Gastrocnemius medialis (tissue), 4 donors: ENCODE results near the gene TRPC5OS. TPM values are rescaled to one million over a fixed set of nuclear protein-coding genes. Genes with fewer than 3 reads are reported as not detected.

Experiments used
- ATAC-seq, 2 donors: fragments of 150-250 bp; one replicate each; pipeline ENCODE4 v1.9.1; 2016
- DNase-seq, 2 donors: peaks; one replicate each; pipeline ENCODE4 v3.0.0-alpha.2; 2019
- H3K27ac ChIP-seq, 4 donors: fragments of 200-600 bp; sonication (generic); 1 replicate in 1 of 4; 2 replicates in 3 of 4; pipeline ENCODE4 v1.5.1; 2016 to 2018; ENCODE audit warnings: mild to moderate bottlenecking in 2 of 4, moderate library complexity in 1 of 4
- H3K27me3 ChIP-seq, 3 donors: fragments of 200-600 bp; sonication (generic) in 2 of 3; 1 replicate in 1 of 3; 2 replicates in 2 of 3; pipeline versions ENCODE4 v1.5.1 to v1.6.0; 2016 to 2019; ENCODE audit warnings: mild to moderate bottlenecking in 1 of 3, moderate library complexity in 1 of 3
- H3K36me3 ChIP-seq, 2 donors: fragments of 200-600 bp; sonication (generic) in 1 of 2; one replicate each; pipeline ENCODE4 v1.5.1; 2017 to 2018
- H3K4me1 ChIP-seq, 2 donors: fragments of 200-600 bp; sonication (generic) in 1 of 2; one replicate each; pipeline ENCODE4 v1.5.1; 2016 to 2017; ENCODE audit warnings: mild to moderate bottlenecking in 2 of 2
- H3K4me3 ChIP-seq, 4 donors: fragments of 200-600 bp; sonication (generic) in 3 of 4; 1 replicate in 1 of 4; 2 replicates in 3 of 4; pipeline ENCODE4 v1.5.1; 2016 to 2019; ENCODE audit warnings: mild to moderate bottlenecking in 2 of 4
- H3K9me3 ChIP-seq, 3 donors: fragments of 200-600 bp; sonication (generic) in 2 of 3; 1 replicate in 1 of 3; 2 replicates in 2 of 3; pipeline ENCODE4 v1.5.1; 2016 to 2019
- POLR2A ChIP-seq, 2 donors: fragments of 450-650 bp; IDR thresholded peaks; one replicate each; pipeline ENCODE4 v1.6.1; 2017; ENCODE audit warnings: antibody characterized with exemption in 2 of 2, mild to moderate bottlenecking in 2 of 2, moderate library complexity in 2 of 2
- in situ Hi-C, 4 donors: fragments of 200-750 bp; cut with MboI; loops; one replicate each; pipeline versions ENCODE4 v1.15.0 to v1.8.0; 2017; ENCODE audit warnings: low sequenced_read_pairs in 4 of 4
- intact Hi-C: fragments of 100-400 bp; cut with DNase I; formaldehyde crosslinking; loops from one replicate; pipeline ENCODE4 v1.15.1; 2023; ENCODE audit warnings: low total_unique reads
- total RNA-seq, 4 donors: library from RNA; depleted of rRNA; stranded (reverse); fragments of >200 nt; gene quantifications; one replicate each; pipeline versions ENCODE4 v1.1.0 to v1.2.3, GENCODE V29; 2016
- TF ChIP-seq, protein P1 (sequence below), 5 experiments: fragments of 450-650 bp in 3 of 5; fragments of 200-600 bp in 2 of 5; sonication (generic) in 2 of 5; IDR thresholded peaks in 4 of 5; conservative IDR thresholded peaks in 1 of 5; 1 replicate in 4 of 5; 2 replicates in 1 of 5; pipeline ENCODE4 v1.5.1; 2016 to 2019; ENCODE audit warnings: antibody characterized with exemption in 5 of 5, mild to moderate bottlenecking in 3 of 5, moderate library complexity in 3 of 5

The TRPC5OS gene
- total RNA-seq, 4 donors from 2014 or later, result not detected

- DNase-seq, result no peak
- no peaks in the 10 kb centered on the region for H3K9me3 ChIP-seq
- no peaks in the 10 kb centered on the region for H3K36me3 ChIP-seq
- no peak overlapping the region for H3K4me3 ChIP-seq
- in situ Hi-C loops, result loop anchor here (10.0 to 25.0 kb wide), 2 partner anchors 768 to 775 kb away; no protein-coding TSS in a partner anchor
- H3K27me3 ChIP-seq, result peaks cover 0 to 3% (median 0%) of the 10 kb centered on the region in 3 donors
- H3K27ac ChIP-seq, result no peak overlapping the region
- intact Hi-C loops, result loop anchor here (2.0 kb wide), 1 partner anchor 775 kb away; no protein-coding TSS in a partner anchor
- no peak for TF ChIP-seq POLR2A (IDR thresholded peaks at IDR 0.05)
- TF ChIP-seq, protein P1, sequence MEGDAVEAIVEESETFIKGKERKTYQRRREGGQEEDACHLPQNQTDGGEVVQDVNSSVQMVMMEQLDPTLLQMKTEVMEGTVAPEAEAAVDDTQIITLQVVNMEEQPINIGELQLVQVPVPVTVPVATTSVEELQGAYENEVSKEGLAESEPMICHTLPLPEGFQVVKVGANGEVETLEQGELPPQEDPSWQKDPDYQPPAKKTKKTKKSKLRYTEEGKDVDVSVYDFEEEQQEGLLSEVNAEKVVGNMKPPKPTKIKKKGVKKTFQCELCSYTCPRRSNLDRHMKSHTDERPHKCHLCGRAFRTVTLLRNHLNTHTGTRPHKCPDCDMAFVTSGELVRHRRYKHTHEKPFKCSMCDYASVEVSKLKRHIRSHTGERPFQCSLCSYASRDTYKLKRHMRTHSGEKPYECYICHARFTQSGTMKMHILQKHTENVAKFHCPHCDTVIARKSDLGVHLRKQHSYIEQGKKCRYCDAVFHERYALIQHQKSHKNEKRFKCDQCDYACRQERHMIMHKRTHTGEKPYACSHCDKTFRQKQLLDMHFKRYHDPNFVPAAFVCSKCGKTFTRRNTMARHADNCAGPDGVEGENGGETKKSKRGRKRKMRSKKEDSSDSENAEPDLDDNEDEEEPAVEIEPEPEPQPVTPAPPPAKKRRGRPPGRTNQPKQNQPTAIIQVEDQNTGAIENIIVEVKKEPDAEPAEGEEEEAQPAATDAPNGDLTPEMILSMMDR (IDR thresholded peaks at IDR 0.05 in 4 of 5, conservative IDR thresholded peaks at IDR 0.05 in 1 of 5), result peak; percentile 25 to 64 (median 49)
- no peaks in the 10 kb centered on the region for H3K4me1 ChIP-seq
- ATAC-seq, result peak; percentile 66 to 68
Measured at GRCh38 chrX:111869639-111870034, 6.3 kb upstream of the TRPC5OS start.

DNA sequence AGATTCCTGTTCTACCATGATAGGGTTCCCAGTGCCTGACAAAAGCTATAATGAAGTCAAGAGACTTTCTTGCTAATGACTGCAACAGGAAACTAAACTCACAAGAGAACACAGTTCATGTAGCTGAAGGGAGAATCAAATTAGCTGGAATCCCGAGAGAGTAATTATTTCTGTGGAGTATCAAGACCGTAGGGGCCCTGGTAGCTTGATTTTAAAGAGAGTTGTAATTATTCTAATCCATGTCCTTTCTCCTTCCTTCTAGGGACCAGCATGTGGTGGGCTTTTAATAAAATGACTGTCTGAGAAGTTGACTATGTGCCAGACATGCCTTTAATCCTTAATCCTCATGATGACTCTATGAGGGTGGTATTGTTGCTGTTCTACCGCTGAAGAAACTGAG lies 1.7 kb upstream of the TRPC5OS start:
- H3K9me3 ChIP-seq, result no peaks in the 10 kb centered on the region
- ATAC-seq (no peak), DNase-seq (no peak)
- TF ChIP-seq, protein P1 (IDR thresholded peaks at IDR 0.05 in 4 of 5, conservative IDR thresholded peaks at IDR 0.05 in 1 of 5), result no peak
- no peak for TF ChIP-seq POLR2A (IDR thresholded peaks at IDR 0.05)
- intact Hi-C loops (no loop called here), in situ Hi-C loops (loop anchor here in 3 of 4 donors (25.0 kb wide), 1 partner anchor 763 kb away; no protein-coding TSS in a partner anchor)
- H3K36me3 ChIP-seq, result no peaks in the 10 kb centered on the region
- no peak overlapping the region for H3K27ac ChIP-seq
- H3K4me3 ChIP-seq, result no peak overlapping the region
- peaks cover 0 to 3% (median 0%) of the 10 kb centered on the region in 3 donors for H3K27me3 ChIP-seq
- H3K4me1 ChIP-seq, result no peaks in the 10 kb centered on the region

GRCh38 chrX:111876646-111877045 lies 665 bp downstream of the TRPC5OS start:
- no peak overlapping the region for H3K27ac ChIP-seq
- intact Hi-C loops, result no loop called here
- no peaks in the 10 kb centered on the region for H3K4me1 ChIP-seq
- no peak for ATAC-seq
- H3K9me3 ChIP-seq, result no peaks in the 10 kb centered on the region
- no peak for TF ChIP-seq POLR2A (IDR thresholded peaks at IDR 0.05)
- TF ChIP-seq, protein P1 (IDR thresholded peaks at IDR 0.05 in 4 of 5, conservative IDR thresholded peaks at IDR 0.05 in 1 of 5), result no peak
- no peak overlapping the region for H3K4me3 ChIP-seq
- no peak for DNase-seq
- peaks cover 0 to 3% (median 0%) of the 10 kb centered on the region in 3 donors for H3K27me3 ChIP-seq
- H3K36me3 ChIP-seq, result no peaks in the 10 kb centered on the region
- in situ Hi-C loops, result no loop called here

DNA sequence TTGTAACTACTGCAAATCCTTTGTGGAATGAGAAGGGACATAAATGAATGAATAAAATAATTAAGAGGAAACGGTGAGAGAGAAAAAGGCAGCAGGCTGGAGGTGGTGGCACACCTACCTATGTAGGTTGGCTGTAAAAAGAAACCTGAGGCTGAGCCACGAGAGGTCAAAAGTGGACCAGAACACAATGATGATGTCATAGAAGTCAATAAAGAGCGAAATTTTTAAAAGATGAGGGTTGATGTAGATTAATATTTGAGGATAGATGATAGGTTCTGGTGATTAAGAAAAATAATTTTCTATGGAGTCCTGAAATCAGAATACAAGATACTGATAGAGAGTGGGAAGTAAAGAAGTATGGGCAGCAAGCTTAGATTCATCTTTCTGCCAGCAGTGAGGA lies 1.7 kb downstream of the TRPC5OS start:
- ATAC-seq (no peak), DNase-seq (no peak)
- H3K36me3 ChIP-seq, result no peaks in the 10 kb centered on the region
- TF ChIP-seq, protein P1 (IDR thresholded peaks at IDR 0.05 in 4 of 5, conservative IDR thresholded peaks at IDR 0.05 in 1 of 5), result no peak
- no peak for TF ChIP-seq POLR2A (IDR thresholded peaks at IDR 0.05)
- peaks cover 0 to 3% (median 0%) of the 10 kb centered on the region in 3 donors for H3K27me3 ChIP-seq
- H3K4me3 ChIP-seq, result no peak overlapping the region
- no peak overlapping the region for H3K27ac ChIP-seq
- intact Hi-C loops (no loop called here), in situ Hi-C loops (no loop called here)
- H3K4me1 ChIP-seq, result no peaks in the 10 kb centered on the region
- no peaks in the 10 kb centered on the region for H3K9me3 ChIP-seq

DNA sequence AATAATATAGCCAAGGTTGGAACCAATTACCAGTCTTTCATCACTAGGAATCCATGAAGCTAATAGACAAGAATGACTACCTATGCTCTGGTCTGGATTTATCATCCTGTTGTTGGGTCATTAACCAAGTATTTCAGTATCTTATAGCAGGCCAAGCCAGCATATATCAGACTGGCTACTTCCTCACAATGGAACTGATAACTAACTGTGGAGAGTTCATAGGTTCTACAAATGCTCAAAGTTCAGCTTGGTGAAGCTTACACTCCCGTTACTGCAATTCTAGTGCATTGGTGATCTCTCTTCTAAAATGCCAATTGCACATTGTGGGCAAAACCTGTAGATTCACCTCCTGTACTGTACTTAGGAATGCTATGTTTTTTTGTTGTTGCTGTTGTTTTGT lies 4.8 kb downstream of the TRPC5OS start:
- DNase-seq (no peak), ATAC-seq (no peak)
- Histone ChIP-seq H3K27me3 (no peaks in the 10 kb centered on the region), H3K36me3 (no peaks in the 10 kb centered on the region), H3K4me3 (no peak overlapping the region), H3K9me3 (no peaks in the 10 kb centered on the region), H3K4me1 (no peaks in the 10 kb centered on the region), H3K27ac (no peak overlapping the region)
- TF ChIP-seq, protein P1 (IDR thresholded peaks at IDR 0.05 in 4 of 5, conservative IDR thresholded peaks at IDR 0.05 in 1 of 5), result no peak
- no peak for TF ChIP-seq POLR2A (IDR thresholded peaks at IDR 0.05)
- intact Hi-C loops, result no loop called here
- in situ Hi-C loops, result no loop called here
